Osteocyte (in vitro differentiated cells): ENCODE data around the gene FKBP11. TPM values are rescaled to one million over a fixed set of nuclear protein-coding genes. Genes with fewer than 3 reads are reported as not detected.

ENCODE experiments used
- DNase-seq: peaks from one replicate; pipeline ENCODE4 v3.0.0; 2021; ENCODE audit warnings: mixed read lengths; ENCODE audit not compliant: unreplicated experiment; ENCODE audit errors: extremely low spot score
- H3K27ac Mint-ChIP-seq: one replicate; pipeline ENCODE4 v1.8.0; 2021; ENCODE audit warnings: mild to moderate bottlenecking, mixed read lengths; ENCODE audit not compliant: unreplicated experiment
- H3K27me3 Mint-ChIP-seq: one replicate; pipeline ENCODE4 v1.8.0; 2021; ENCODE audit warnings: mixed read lengths; ENCODE audit not compliant: unreplicated experiment
- H3K36me3 Mint-ChIP-seq: one replicate; pipeline ENCODE4 v1.8.0; 2021; ENCODE audit warnings: mixed read lengths; ENCODE audit not compliant: unreplicated experiment
- H3K4me1 Mint-ChIP-seq: one replicate; pipeline ENCODE4 v1.8.0; 2021; ENCODE audit warnings: mixed read lengths; ENCODE audit not compliant: unreplicated experiment
- H3K4me3 Mint-ChIP-seq: one replicate; pipeline ENCODE4 v1.8.0; 2021; ENCODE audit warnings: mild to moderate bottlenecking, moderate library complexity, mixed read lengths; ENCODE audit not compliant: unreplicated experiment
- H3K9me3 Mint-ChIP-seq: one replicate; pipeline ENCODE4 v1.8.0; 2021; ENCODE audit warnings: mixed read lengths; ENCODE audit not compliant: unreplicated experiment
- total RNA-seq: library from RNA; stranded (reverse); gene quantifications from 2 replicates; pipeline ENCODE4 v1.2.1, GENCODE V29; 2021
- TF ChIP-seq, protein P1 (sequence below): fragments of 200-600 bp; sonication (generic); IDR thresholded peaks from 2 replicates; pipeline ENCODE4 v1.5.0; 2021; ENCODE audit warnings: antibody characterized with exemption, mild to moderate bottlenecking, moderate library complexity

The FKBP11 gene
- total RNA-seq, 1 donor from 2014 or later = 16.4 TPM

GRCh38 chr12:48930475-48930874, 5.2 kb upstream of the FKBP11 start:
- H3K27me3 Mint-ChIP-seq = no peaks in the 10 kb centered on the region
- H3K4me1 Mint-ChIP-seq = no peaks in the 10 kb centered on the region
- no peak overlapping the region for H3K27ac Mint-ChIP-seq
- DNase-seq = no peak
- no peaks in the 10 kb centered on the region for H3K9me3 Mint-ChIP-seq
- peaks cover 34% of the 10 kb centered on the region for H3K36me3 Mint-ChIP-seq
- TF ChIP-seq, protein P1, sequence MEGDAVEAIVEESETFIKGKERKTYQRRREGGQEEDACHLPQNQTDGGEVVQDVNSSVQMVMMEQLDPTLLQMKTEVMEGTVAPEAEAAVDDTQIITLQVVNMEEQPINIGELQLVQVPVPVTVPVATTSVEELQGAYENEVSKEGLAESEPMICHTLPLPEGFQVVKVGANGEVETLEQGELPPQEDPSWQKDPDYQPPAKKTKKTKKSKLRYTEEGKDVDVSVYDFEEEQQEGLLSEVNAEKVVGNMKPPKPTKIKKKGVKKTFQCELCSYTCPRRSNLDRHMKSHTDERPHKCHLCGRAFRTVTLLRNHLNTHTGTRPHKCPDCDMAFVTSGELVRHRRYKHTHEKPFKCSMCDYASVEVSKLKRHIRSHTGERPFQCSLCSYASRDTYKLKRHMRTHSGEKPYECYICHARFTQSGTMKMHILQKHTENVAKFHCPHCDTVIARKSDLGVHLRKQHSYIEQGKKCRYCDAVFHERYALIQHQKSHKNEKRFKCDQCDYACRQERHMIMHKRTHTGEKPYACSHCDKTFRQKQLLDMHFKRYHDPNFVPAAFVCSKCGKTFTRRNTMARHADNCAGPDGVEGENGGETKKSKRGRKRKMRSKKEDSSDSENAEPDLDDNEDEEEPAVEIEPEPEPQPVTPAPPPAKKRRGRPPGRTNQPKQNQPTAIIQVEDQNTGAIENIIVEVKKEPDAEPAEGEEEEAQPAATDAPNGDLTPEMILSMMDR = no peak
- no peak overlapping the region for H3K4me3 Mint-ChIP-seq

DNA sequence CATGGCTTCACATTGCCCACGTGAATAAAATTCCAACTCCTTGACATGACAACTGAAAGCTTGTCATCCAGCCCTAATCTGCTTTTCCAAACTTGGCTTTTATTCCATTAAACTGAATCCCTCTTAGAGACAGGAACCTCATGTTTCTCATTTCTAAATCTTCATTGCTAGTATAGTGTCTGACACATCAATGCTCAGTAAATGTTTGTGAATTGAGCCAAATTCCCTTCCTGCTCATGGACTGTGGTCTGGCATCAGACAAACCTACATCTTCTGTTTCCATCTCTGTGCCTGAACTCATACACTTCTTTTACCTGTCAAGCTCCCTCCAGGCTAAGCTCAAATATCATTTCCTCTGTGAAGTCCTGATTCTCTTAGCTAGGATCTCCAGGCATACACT, 4.3 kb upstream of the FKBP11 start:
- Mint-ChIP-seq H3K9me3 (no peaks in the 10 kb centered on the region), H3K27ac (no peak overlapping the region), H3K36me3 (peaks cover 34% of the 10 kb centered on the region), H3K4me3 (no peak overlapping the region), H3K4me1 (no peaks in the 10 kb centered on the region), H3K27me3 (no peaks in the 10 kb centered on the region)
- TF ChIP-seq, protein P1 = no peak
- DNase-seq = no peak

DNA sequence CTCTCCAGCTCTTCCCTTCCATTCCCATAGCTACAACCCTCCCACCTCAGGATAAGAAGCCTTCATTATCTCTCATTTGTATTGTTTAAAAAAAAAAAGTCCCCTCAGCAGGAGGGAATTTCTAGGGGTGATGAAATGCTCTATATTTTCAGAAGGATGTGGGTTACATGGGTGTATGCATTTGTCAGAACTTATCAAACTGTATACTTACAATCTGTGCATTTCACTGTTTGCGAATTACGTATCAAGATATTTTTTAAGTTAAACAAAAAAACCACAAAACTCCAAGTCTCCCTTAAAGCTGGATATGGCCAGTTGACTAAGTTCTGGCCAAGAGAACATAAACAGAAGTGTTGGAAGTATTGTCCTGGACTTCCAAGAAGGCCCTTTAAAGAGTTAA, 2.0 kb upstream of the FKBP11 start:
- TF ChIP-seq, protein P1 = no peak
- Mint-ChIP-seq H3K36me3 (peaks cover 38% of the 10 kb centered on the region), H3K27me3 (no peaks in the 10 kb centered on the region), H3K4me1 (no peaks in the 10 kb centered on the region), H3K4me3 (no peak overlapping the region), H3K9me3 (no peaks in the 10 kb centered on the region), H3K27ac (no peak overlapping the region)
- DNase-seq = no peak

DNA sequence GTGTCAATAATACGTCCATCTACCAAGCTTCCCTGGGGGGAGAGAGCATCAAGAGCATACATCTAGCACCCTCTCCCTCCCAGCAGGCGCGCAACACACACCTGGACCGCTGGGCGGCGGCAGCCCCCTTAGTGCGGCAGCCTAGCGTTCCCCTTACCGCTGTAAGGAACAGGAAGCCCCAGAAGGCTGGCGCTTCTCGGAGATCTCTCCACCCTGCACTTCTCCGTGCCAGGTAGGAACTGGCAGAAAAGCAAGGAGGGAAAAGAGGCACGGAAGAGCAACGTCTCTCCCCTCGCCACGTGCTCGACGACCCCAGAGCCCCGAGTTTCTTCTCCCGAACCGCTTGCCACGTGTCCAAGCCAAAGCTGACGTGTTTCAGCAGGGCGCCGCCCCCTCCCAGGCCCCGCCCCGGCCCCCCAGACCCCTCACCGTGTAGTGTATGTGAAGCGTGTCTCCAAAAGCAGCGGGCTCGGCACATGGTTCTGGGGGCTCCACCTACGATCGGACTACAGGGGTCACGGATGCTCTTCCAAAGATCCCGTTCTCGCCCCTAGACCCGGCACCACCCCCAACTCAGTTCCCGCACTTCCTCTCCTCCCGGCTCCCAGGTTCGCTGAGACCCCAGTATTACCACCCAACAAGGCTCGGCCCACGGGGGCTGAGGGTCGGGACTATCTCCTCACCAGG, 532 bp downstream of the FKBP11 start:
- Mint-ChIP-seq H3K9me3 (no peaks in the 10 kb centered on the region), H3K4me3 (peak overlapping the region; percentile 69), H3K27ac (peak overlapping the region; percentile 50), H3K27me3 (no peaks in the 10 kb centered on the region), H3K4me1 (no peaks in the 10 kb centered on the region), H3K36me3 (peaks cover 34% of the 10 kb centered on the region)
- TF ChIP-seq, protein P1 = no peak
- no peak for DNase-seq

- no peak overlapping the region for H3K4me3 Mint-ChIP-seq
- no peak overlapping the region for H3K27ac Mint-ChIP-seq
- no peaks in the 10 kb centered on the region for H3K27me3 Mint-ChIP-seq
- H3K9me3 Mint-ChIP-seq = no peaks in the 10 kb centered on the region
- no peaks in the 10 kb centered on the region for H3K4me1 Mint-ChIP-seq
- H3K36me3 Mint-ChIP-seq = peaks cover 29% of the 10 kb centered on the region
- DNase-seq = no peak
- TF ChIP-seq, protein P1 = no peak
Measured at GRCh38 chr12:48923117-48923516, 2.2 kb downstream of the FKBP11 start.
